Caco-2 (cell line): Measurements from ENCODE around the gene MARCHF10. TPM values are rescaled to one million over a fixed set of nuclear protein-coding genes. Genes with fewer than 3 reads are reported as not detected.

Source experiments
- BruUV-seq: library from RNA; stranded (reverse); fragments of 400-500 nt; replicated peaks from 2 replicates; lab custom pipeline; 2021; lab: Mats Ljungman, UMichigan
- CTCF ChIA-PET: fragments of 300-600 bp; sonication (Branson Sonifier 250); formaldehyde crosslinking; loops from one replicate; lab custom pipeline; 2022; ENCODE audit warnings: antibody characterized with exemption; lab: Charles Lee
- POLR2A ChIA-PET: fragments of 300-600 bp; sonication (Branson Sonifier 250); formaldehyde crosslinking; loops from one replicate; lab custom pipeline; 2022; ENCODE audit warnings: antibody characterized with exemption; lab: Charles Lee
- DNase-seq, 2 experiments: peaks; one replicate each; pipeline versions ENCODE4 v3.0.0 to v3.0.0-alpha.2; 2020 to 2022
- H3K27me3 ChIP-seq: replicated peaks from 2 replicates; pipeline ENCODE4 v1.6.0; 2011; ENCODE audit warnings: low read length; ENCODE audit not compliant: control insufficient read depth, insufficient read depth
- H3K36me3 ChIP-seq: 2 replicates; pipeline ENCODE4 v1.5.1; 2011; ENCODE audit warnings: low read length; ENCODE audit not compliant: control insufficient read depth, insufficient read depth
- H3K4me1 ChIP-seq: fragments of 250-450 bp; sonication (Bioruptor Pico); 2 replicates; pipeline ENCODE4 v1.5.1; 2020; ENCODE audit warnings: mild to moderate bottlenecking
- H3K4me3 ChIP-seq: 2 replicates; pipeline ENCODE4 v1.5.1; 2011; ENCODE audit warnings: low read depth, mild to moderate bottlenecking, control low read depth, low read length
- H3K9me3 ChIP-seq: fragments of 250-450 bp; sonication (Bioruptor Pico); 2 replicates; pipeline ENCODE4 v1.5.1; 2020; ENCODE audit warnings: mild to moderate bottlenecking, moderate library complexity
- H3K27ac Mint-ChIP-seq: one replicate; pipeline ENCODE4 v1.8.0; 2022; ENCODE audit warnings: mixed read lengths; ENCODE audit not compliant: unreplicated experiment
- H3K27me3 Mint-ChIP-seq: one replicate; pipeline ENCODE4 v1.8.0; 2022; ENCODE audit warnings: mixed read lengths; ENCODE audit not compliant: insufficient read depth, unreplicated experiment
- H3K36me3 Mint-ChIP-seq: one replicate; pipeline ENCODE4 v1.8.0; 2022; ENCODE audit warnings: mild to moderate bottlenecking, mixed read lengths; ENCODE audit not compliant: insufficient read depth, unreplicated experiment
- H3K4me1 Mint-ChIP-seq: one replicate; pipeline ENCODE4 v1.8.0; 2022; ENCODE audit warnings: low read depth, mixed read lengths; ENCODE audit not compliant: unreplicated experiment
- H3K4me3 Mint-ChIP-seq: one replicate; pipeline ENCODE4 v1.8.0; 2022; ENCODE audit warnings: mild to moderate bottlenecking, moderate library complexity, mixed read lengths; ENCODE audit not compliant: unreplicated experiment
- H3K9me3 Mint-ChIP-seq: one replicate; pipeline ENCODE4 v1.8.0; 2022; ENCODE audit warnings: mixed read lengths; ENCODE audit not compliant: unreplicated experiment
- intact Hi-C: fragments of 100-400 bp; cut with micrococcal nuclease; formaldehyde crosslinking; loops from one replicate; pipeline ENCODE4 v1.10.0; 2022; ENCODE audit not compliant: unreplicated experiment
- total RNA-seq: library from RNA; stranded (reverse); gene quantifications from 2 replicates; pipeline ENCODE4 v1.2.3, GENCODE V29; 2022
- TF ChIP-seq, protein P1 (sequence below), 2 experiments: fragments of 200-600 bp in 1 of 2; IDR thresholded peaks; 1 replicate in 1 of 2; 2 replicates in 1 of 2; pipeline versions ENCODE4 v1.5.1 to v1.8.0; 2011 to 2022; ENCODE audit warnings: antibody characterized with exemption in 1 of 2, control low read depth in 1 of 2, inconsistent platforms in 1 of 2, low read depth in 1 of 2, low read length in 1 of 2, mild to moderate bottlenecking in 1 of 2, moderate library complexity in 1 of 2; ENCODE audit not compliant: insufficient read depth in 1 of 2, severe bottlenecking in 1 of 2, unreplicated experiment in 1 of 2

The MARCHF10 gene
- total RNA-seq, 1 experiment from 2014 or later = not detected

DNA sequence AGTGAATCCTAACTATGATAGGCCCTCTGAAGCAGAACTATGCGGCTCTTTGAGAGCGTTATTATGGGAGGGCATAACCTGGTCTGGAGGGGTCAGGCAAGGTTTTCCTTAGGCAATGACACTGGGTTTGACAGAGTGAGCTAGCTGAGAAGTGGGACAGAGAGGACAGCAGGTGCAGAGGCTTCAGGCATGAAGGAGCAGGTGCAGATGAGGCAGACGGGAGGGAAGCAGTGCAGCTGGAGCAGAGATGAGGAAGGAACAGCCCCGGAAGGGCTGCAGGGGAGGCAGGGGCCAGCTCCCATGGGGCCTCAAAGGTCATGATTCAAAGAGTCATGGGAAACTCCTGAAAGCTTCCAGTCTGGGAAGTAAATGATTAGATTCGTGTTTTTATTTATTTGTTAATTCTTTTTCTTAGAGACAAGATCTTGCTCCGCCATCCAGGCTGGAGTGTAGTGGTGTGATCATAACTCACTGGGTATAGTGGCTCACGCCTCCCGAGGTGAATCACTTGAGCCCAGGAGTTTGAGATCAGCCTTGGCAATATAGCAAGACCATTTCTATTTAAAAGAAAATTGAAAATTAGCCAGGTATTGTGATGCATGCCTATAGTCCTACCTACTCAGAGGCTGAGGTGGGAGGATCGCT is 5.4 kb downstream of the MARCHF10 start:
- no peak for DNase-seq
- POLR2A ChIA-PET = no interaction called here
- H3K27me3 ChIP-seq = no peaks in the 10 kb centered on the region
- CTCF ChIA-PET = no interaction called here
- no peak overlapping the region for H3K4me3 ChIP-seq
- BruUV-seq = no TSS peak
- Mint-ChIP-seq H3K36me3 (no peaks in the 10 kb centered on the region), H3K9me3 (no peaks in the 10 kb centered on the region), H3K4me1 (no peaks in the 10 kb centered on the region), H3K4me3 (no peak overlapping the region), H3K27me3 (peaks cover 32% of the 10 kb centered on the region), H3K27ac (no peak overlapping the region)
- H3K4me1 ChIP-seq = no peaks in the 10 kb centered on the region
- H3K36me3 ChIP-seq = no peaks in the 10 kb centered on the region
- TF ChIP-seq, protein P1, sequence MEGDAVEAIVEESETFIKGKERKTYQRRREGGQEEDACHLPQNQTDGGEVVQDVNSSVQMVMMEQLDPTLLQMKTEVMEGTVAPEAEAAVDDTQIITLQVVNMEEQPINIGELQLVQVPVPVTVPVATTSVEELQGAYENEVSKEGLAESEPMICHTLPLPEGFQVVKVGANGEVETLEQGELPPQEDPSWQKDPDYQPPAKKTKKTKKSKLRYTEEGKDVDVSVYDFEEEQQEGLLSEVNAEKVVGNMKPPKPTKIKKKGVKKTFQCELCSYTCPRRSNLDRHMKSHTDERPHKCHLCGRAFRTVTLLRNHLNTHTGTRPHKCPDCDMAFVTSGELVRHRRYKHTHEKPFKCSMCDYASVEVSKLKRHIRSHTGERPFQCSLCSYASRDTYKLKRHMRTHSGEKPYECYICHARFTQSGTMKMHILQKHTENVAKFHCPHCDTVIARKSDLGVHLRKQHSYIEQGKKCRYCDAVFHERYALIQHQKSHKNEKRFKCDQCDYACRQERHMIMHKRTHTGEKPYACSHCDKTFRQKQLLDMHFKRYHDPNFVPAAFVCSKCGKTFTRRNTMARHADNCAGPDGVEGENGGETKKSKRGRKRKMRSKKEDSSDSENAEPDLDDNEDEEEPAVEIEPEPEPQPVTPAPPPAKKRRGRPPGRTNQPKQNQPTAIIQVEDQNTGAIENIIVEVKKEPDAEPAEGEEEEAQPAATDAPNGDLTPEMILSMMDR (IDR thresholded peaks at IDR 0.05; ENCODE audit: insufficient read depth in 1 of 2, low read depth in 1 of 2, low read length in 1 of 2, severe bottlenecking in 1 of 2, unreplicated experiment in 1 of 2) = no peak
- intact Hi-C loops = no loop called here
- no peaks in the 10 kb centered on the region for H3K9me3 ChIP-seq

DNA sequence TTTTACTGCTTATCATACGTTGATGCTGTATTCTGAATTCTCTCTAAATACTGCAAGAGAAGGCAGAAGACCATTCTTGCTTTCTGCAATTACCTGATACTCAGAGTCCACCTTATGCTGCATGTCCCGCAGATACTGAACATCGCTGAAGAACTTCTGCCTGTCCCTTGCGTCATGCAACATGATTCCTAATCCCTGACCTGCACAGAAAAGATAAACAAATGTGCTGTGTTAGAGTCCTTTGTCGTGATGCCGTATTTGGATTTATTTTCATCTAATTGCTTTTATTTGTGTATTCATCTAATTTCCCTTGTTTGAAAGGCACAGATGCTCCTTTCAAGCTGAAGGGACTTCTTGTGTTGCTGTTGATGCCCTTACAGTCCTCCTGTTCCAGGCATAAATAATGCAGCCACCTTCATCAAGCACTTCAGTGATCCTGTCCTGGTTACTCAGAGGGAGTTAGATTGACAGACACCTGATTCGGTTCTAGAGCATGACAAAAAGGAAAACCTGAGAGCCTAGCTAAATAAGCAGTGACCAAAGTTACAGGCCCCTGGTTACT is 6.5 kb downstream of the MARCHF10 start:
- no TSS peak for BruUV-seq

DNA sequence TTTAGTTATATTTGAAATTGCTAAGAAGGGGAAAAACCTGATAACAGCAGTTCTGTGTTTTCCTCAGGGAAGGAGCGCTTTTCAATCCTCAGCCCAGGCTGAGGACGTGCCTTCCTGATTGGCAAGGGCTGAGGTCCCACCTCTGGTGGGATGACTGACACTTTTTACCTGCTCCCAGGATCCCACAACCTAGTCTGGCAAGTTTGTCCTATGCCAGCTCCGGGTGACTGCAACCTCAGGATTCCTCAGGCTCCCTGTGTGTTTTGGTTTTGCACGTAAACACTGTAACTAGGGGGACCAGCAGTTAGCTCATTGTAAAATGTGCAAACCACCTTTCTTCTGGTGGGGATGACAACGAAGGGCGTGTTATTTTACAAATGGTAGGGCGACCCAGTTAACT is 7.5 kb downstream of the MARCHF10 start:
- TF ChIP-seq, protein P1 (IDR thresholded peaks at IDR 0.05; ENCODE audit: insufficient read depth in 1 of 2, low read depth in 1 of 2, low read length in 1 of 2, severe bottlenecking in 1 of 2, unreplicated experiment in 1 of 2) = no peak
- Mint-ChIP-seq H3K4me1 (no peaks in the 10 kb centered on the region), H3K9me3 (no peaks in the 10 kb centered on the region), H3K4me3 (no peak overlapping the region), H3K27ac (no peak overlapping the region), H3K36me3 (no peaks in the 10 kb centered on the region), H3K27me3 (peaks cover 34% of the 10 kb centered on the region)
- BruUV-seq = no TSS peak
- no peaks in the 10 kb centered on the region for H3K4me1 ChIP-seq
- peaks cover 1% of the 10 kb centered on the region for H3K27me3 ChIP-seq
- peak in 1 of 2 experiments; percentile 34 for DNase-seq
- no peaks in the 10 kb centered on the region for H3K9me3 ChIP-seq
- H3K36me3 ChIP-seq = no peaks in the 10 kb centered on the region
- ChIA-PET CTCF (no interaction called here), POLR2A (no interaction called here)
- no peak overlapping the region for H3K4me3 ChIP-seq
- intact Hi-C loops = no loop called here

More for the DNA sequence above, 6.5 kb downstream of the MARCHF10 start:
- no peaks in the 10 kb centered on the region for H3K4me1 ChIP-seq
- TF ChIP-seq, protein P1 (IDR thresholded peaks at IDR 0.05; ENCODE audit: insufficient read depth in 1 of 2, low read depth in 1 of 2, low read length in 1 of 2, severe bottlenecking in 1 of 2, unreplicated experiment in 1 of 2) = no peak
- H3K4me3 ChIP-seq = no peak overlapping the region
- no peaks in the 10 kb centered on the region for H3K36me3 ChIP-seq
- no peaks in the 10 kb centered on the region for H3K9me3 Mint-ChIP-seq
- ChIA-PET POLR2A (no interaction called here), CTCF (no interaction called here)
- no peak overlapping the region for H3K27ac Mint-ChIP-seq
- intact Hi-C loops = no loop called here
- H3K27me3 ChIP-seq = no peaks in the 10 kb centered on the region
- peaks cover 34% of the 10 kb centered on the region for H3K27me3 Mint-ChIP-seq
- H3K4me3 Mint-ChIP-seq = no peak overlapping the region
- H3K36me3 Mint-ChIP-seq = no peaks in the 10 kb centered on the region
- no peaks in the 10 kb centered on the region for H3K9me3 ChIP-seq
- no peak for DNase-seq
- H3K4me1 Mint-ChIP-seq = no peaks in the 10 kb centered on the region
